ENCODE data around the gene FBXL19. TPM values are rescaled to one million over a fixed set of nuclear protein-coding genes. Genes with fewer than 3 reads are reported as not detected.

FBXL19 gene
- polyA plus RNA-seq, 1 donor (not counting 4 experiments of a cell fraction or from before 2014, with no cell fraction given), result 10.2 TPM

DNA sequence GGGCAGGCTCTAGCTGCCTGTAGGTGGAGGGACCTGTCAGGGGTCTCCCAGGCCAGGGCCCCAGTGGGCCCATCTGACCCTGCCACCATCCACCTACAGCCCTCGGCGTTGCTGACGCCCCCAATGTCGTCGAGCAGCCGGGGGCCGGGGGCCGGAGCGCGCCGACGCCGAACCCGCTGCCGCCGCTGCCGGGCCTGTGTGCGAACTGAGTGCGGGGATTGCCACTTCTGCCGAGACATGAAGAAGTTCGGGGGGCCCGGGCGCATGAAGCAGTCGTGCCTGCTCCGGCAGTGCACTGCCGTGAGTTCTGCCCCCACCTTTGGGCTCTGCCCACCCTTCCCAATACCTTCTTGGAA, 2.2 kb downstream of the FBXL19 start:
- H3K4me2 ChIP-seq (ENCODE audit: control insufficient read depth, extremely low read depth, insufficient read depth, low read depth, low read length), result peak overlapping the region; percentile 94
- no peak overlapping the region for H3K27ac ChIP-seq (ENCODE audit: control insufficient read depth, insufficient read depth, low read length)
- H3K9me1 ChIP-seq (ENCODE audit: control insufficient read depth, extremely low read depth, insufficient read depth, low read length), result no peaks in the 10 kb centered on the region
- H4K20me1 ChIP-seq (ENCODE audit: control insufficient read depth, extremely low read depth, insufficient read depth, low read length), result no peaks in the 10 kb centered on the region
- H3K4me3 ChIP-seq (ENCODE audit: control insufficient read depth in 2 of 3, extremely low read depth in 1 of 3, insufficient read depth in 2 of 3, low read depth in 1 of 3, low read length in 3 of 3), result no peak overlapping the region
- H2AFZ ChIP-seq (ENCODE audit: control insufficient read depth, low read length), result no peak overlapping the region
- H3K9me3 ChIP-seq (ENCODE audit: control insufficient read depth, low read depth, low read length), result no peaks in the 10 kb centered on the region
- peaks cover 27% of the 10 kb centered on the region for H3K4me1 ChIP-seq (ENCODE audit: control insufficient read depth, extremely low read depth, insufficient read depth, low read length)
- H3K79me2 ChIP-seq (ENCODE audit: control insufficient read depth, insufficient read depth, low read length), result peaks cover 20% of the 10 kb centered on the region
- no peaks in the 10 kb centered on the region for H3K27me3 ChIP-seq (ENCODE audit: control insufficient read depth, extremely low read depth, insufficient read depth, low read length)
- H3K36me3 ChIP-seq (ENCODE audit: control insufficient read depth in 2 of 2, extremely low read depth in 1 of 2, insufficient read depth in 2 of 2, low read length in 2 of 2), result peaks cover 4 to 15% of the 10 kb centered on the region in 2 experiments
- no peak overlapping the region for H3K9ac ChIP-seq (ENCODE audit: control insufficient read depth, extremely low read depth, insufficient read depth, low read length)
- no peak for FAIRE-seq
- no peak for DNase-seq (ENCODE audit: low read depth, low spot score)
- dilution Hi-C loops (cut with MboI; ENCODE audit: extremely low pct_ligation_motif_present, low sequenced_read_pairs), result no loop called here
- no peak for TF ChIP-seq EZH2 (IDR thresholded peaks at IDR 0.05; ENCODE audit: low read length)
- TF ChIP-seq, protein P1, sequence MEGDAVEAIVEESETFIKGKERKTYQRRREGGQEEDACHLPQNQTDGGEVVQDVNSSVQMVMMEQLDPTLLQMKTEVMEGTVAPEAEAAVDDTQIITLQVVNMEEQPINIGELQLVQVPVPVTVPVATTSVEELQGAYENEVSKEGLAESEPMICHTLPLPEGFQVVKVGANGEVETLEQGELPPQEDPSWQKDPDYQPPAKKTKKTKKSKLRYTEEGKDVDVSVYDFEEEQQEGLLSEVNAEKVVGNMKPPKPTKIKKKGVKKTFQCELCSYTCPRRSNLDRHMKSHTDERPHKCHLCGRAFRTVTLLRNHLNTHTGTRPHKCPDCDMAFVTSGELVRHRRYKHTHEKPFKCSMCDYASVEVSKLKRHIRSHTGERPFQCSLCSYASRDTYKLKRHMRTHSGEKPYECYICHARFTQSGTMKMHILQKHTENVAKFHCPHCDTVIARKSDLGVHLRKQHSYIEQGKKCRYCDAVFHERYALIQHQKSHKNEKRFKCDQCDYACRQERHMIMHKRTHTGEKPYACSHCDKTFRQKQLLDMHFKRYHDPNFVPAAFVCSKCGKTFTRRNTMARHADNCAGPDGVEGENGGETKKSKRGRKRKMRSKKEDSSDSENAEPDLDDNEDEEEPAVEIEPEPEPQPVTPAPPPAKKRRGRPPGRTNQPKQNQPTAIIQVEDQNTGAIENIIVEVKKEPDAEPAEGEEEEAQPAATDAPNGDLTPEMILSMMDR (optimal IDR thresholded peaks at IDR 0.05 in 1 of 3, IDR thresholded peaks at IDR 0.05 in 1 of 3, conservative IDR thresholded peaks at IDR 0.05 in 1 of 3; ENCODE audit: extremely low read depth in 1 of 3, insufficient read depth in 2 of 3, low read length in 3 of 3), result no peak

DNA sequence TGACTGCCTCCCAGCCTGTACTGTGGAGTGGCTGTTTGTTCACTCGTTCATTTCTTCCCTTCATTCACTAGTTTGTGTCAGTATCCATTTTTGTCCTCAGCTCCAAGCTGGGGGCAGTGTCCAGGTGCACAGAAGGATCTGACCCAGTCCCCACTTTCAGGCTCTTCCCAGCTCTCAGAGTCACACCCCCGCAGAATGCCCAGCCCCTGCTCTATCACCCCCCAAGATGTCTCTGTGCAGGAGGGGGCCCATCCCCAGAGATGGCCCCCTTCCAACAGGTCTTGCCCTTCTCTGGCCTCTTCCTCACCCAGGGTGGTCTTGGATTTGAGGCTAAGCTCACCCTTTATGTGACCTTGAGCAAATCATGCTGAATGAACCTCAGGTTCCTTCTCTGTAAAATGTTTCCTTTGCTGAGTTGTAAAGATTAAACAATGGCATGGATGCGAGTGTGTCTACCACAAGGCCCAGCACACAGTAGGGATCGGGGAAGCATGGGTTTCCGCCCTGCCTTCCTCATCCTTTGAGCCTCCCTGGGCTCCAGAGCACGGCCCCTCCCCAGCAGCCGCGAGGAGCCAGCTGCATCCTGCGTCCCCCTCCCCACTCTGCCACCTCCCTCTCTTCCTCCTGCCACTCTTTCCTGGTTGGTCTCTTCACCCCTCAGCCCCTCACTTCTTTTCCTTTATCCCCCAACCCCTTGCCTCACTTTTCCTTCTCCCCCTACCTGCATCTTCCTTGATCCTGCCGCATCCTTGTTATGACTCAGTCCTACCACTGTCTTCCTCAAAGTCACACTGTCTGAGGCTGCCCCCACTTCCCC, 2.8 kb downstream of the FBXL19 start:
- dilution Hi-C loops (cut with MboI; ENCODE audit: extremely low pct_ligation_motif_present, low sequenced_read_pairs), result no loop called here
- Histone ChIP-seq H3K4me2 (ENCODE audit: control insufficient read depth, extremely low read depth, insufficient read depth, low read depth, low read length) (peak overlapping the region; percentile 10), H4K20me1 (ENCODE audit: control insufficient read depth, extremely low read depth, insufficient read depth, low read length) (no peaks in the 10 kb centered on the region), H3K27ac (ENCODE audit: control insufficient read depth, insufficient read depth, low read length) (no peak overlapping the region), H3K9me3 (ENCODE audit: control insufficient read depth, low read depth, low read length) (no peaks in the 10 kb centered on the region), H3K9ac (ENCODE audit: control insufficient read depth, extremely low read depth, insufficient read depth, low read length) (no peak overlapping the region), H3K4me1 (ENCODE audit: control insufficient read depth, extremely low read depth, insufficient read depth, low read length) (peaks cover 27% of the 10 kb centered on the region), H3K27me3 (ENCODE audit: control insufficient read depth, extremely low read depth, insufficient read depth, low read length) (no peaks in the 10 kb centered on the region), H3K9me1 (ENCODE audit: control insufficient read depth, extremely low read depth, insufficient read depth, low read length) (no peaks in the 10 kb centered on the region), H3K79me2 (ENCODE audit: control insufficient read depth, insufficient read depth, low read length) (peaks cover 20% of the 10 kb centered on the region), H3K4me3 (ENCODE audit: control insufficient read depth in 2 of 3, extremely low read depth in 1 of 3, insufficient read depth in 2 of 3, low read depth in 1 of 3, low read length in 3 of 3) (no peak overlapping the region), H3K36me3 (ENCODE audit: control insufficient read depth in 2 of 2, extremely low read depth in 1 of 2, insufficient read depth in 2 of 2, low read length in 2 of 2) (peaks cover 6 to 17% of the 10 kb centered on the region in 2 experiments), H2AFZ (ENCODE audit: control insufficient read depth, low read length) (no peak overlapping the region)
- no peak for DNase-seq (ENCODE audit: low read depth, low spot score)
- no peak for FAIRE-seq
- TF ChIP-seq EZH2 (IDR thresholded peaks at IDR 0.05; ENCODE audit: low read length), result no peak
- TF ChIP-seq, protein P1 (optimal IDR thresholded peaks at IDR 0.05 in 1 of 3, IDR thresholded peaks at IDR 0.05 in 1 of 3, conservative IDR thresholded peaks at IDR 0.05 in 1 of 3; ENCODE audit: extremely low read depth in 1 of 3, insufficient read depth in 2 of 3, low read length in 3 of 3), result no peak
